ENCODE measurements around the gene MYO5C. TPM values are rescaled to one million over a fixed set of nuclear protein-coding genes. Genes with fewer than 3 reads are reported as not detected.

The MYO5C gene
- total and polyA plus RNA-seq, 10 of the 15 experiments (the other 5 are each of a cell fraction or from before 2014, with no cell fraction given) = 0.29 to 1.3 (median 0.75) TPM

GRCh38 chr15:52290329-52290728 is 5.3 kb downstream of the MYO5C start (continued):
- TF ChIP-seq ZNF384 (IDR thresholded peaks at IDR 0.05; ENCODE audit: borderline replicate concordance, low read depth, low read length) (peak; percentile 37; the same call in 1 of the 2 replicates), RB1 (IDR thresholded peaks at IDR 0.05; ENCODE audit: borderline replicate concordance) (no peak), NR2C1 (IDR thresholded peaks at IDR 0.05) (peak; percentile 70), MEF2B (IDR thresholded peaks at IDR 0.05; ENCODE audit: partially characterized antibody, poor library complexity, severe bottlenecking) (no peak), PBX3 (IDR thresholded peaks at IDR 0.05; ENCODE audit: insufficient replicate concordance, low read depth, low read length) (no peak), NFIC (IDR thresholded peaks at IDR 0.05; ENCODE audit: low read depth, low read length) (no peak), TCF3 (IDR thresholded peaks at IDR 0.05; ENCODE audit: borderline replicate concordance, insufficient read depth, low read depth, low read length) (peak; percentile 89), ZZZ3 (IDR thresholded peaks at IDR 0.05; ENCODE audit: control insufficient read depth, insufficient read length, low read depth) (no peak), USF2 (IDR thresholded peaks at IDR 0.05; ENCODE audit: borderline replicate concordance, low read depth, low read length) (no peak), FOXM1 (IDR thresholded peaks at IDR 0.05; ENCODE audit: low read depth, low read length) (no peak), YBX1 (IDR thresholded peaks at IDR 0.05) (no peak), CREB1 (IDR thresholded peaks at IDR 0.05; ENCODE audit: low read depth) (no peak), IRF4 (IDR thresholded peaks at IDR 0.05; ENCODE audit: low read depth, low read length) (peak; percentile 51; the same call in 1 of the 2 replicates), CUX1 (IDR thresholded peaks at IDR 0.05; ENCODE audit: insufficient replicate concordance, low read depth, low read length) (no peak), HSF1 (IDR thresholded peaks at IDR 0.05; ENCODE audit: low read depth, low read length) (no peak), FOS (IDR thresholded peaks at IDR 0.05; ENCODE audit: borderline replicate concordance, extremely low read depth, insufficient read length) (no peak), NKRF (conservative IDR thresholded peaks at IDR 0.05) (no peak)

All from GM12878 (cell line).